ENCODE results near the gene FGB. TPM values are rescaled to one million over a fixed set of nuclear protein-coding genes. Genes with fewer than 3 reads are reported as not detected.

The FGB gene
- total and polyA plus RNA-seq, 2 donors (not counting 3 experiments of a cell fraction or from before 2014, with no cell fraction given) = not detected

DNA sequence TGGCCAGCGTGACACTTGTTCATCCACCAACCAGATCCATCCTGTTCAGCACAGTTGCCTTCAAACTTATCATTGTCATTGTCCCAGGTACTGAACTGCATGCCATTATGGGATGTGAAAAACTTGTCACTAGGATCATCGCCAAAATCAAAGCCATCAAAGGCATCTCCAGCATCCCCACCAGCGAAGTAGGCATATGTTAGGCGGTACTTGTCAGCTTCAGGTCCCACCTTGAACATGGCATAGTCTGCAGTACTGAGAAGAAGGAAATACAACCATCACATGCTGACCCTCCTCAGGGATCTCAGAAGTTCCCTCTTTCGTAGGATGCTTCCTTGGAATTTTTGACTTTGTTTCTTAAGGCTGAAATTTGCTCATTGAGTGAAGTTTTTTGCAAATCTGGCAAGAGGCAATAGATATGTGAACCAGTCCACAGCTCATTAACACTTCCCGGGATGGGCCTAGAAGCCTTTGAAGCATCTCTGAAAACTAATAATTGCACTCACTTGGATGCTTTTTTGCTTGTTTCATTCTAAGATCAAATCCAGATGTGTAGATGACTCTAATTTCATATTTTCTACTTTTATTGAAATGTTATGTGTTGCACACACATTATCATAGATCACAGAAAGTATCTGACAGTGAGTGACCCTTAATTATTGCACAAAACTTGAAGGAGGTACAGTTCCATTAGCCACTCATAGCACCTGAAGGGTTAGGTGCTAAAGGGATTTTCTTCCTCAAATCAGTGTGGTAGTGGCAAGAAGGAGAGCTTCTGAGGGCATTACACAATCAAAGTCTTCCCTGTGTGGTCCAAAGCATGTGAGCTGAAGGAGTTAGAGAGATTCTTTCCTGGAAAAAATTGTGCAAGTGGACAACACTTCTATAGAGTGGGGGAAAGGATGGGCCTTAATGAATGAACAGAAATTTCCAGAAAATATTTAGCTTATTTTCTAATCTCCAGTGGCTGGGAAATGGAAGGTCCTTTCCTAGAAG lies 44.2 kb downstream of the FGB start:
- Histone ChIP-seq H3K9me3 (replicated peaks; ENCODE audit: control insufficient read depth, insufficient read depth, low read length) (no peaks in the 10 kb centered on the region), H3K36me3 (ENCODE audit: control insufficient read depth in 2 of 2, extremely low read depth in 1 of 2, insufficient read depth in 2 of 2, low read length in 2 of 2) (no peaks in the 10 kb centered on the region), H4K20me1 (replicated peaks; ENCODE audit: control insufficient read depth, extremely low read depth, insufficient read depth, low read length) (no peaks in the 10 kb centered on the region), H3K4me2 (ENCODE audit: insufficient read depth, low read length) (no peak overlapping the region), H3K9me1 (replicated peaks; ENCODE audit: control insufficient read depth, extremely low read depth, insufficient read depth, low read length) (no peaks in the 10 kb centered on the region), H3K4me3 (replicated peaks in 1 of 3; ENCODE audit: insufficient read depth in 1 of 3, low read depth in 1 of 3, low read length in 3 of 3) (no peak overlapping the region), H3K79me2 (ENCODE audit: control insufficient read depth, insufficient read depth, low read length) (no peaks in the 10 kb centered on the region), H3K27me3 (ENCODE audit: control insufficient read depth in 2 of 2, insufficient read depth in 2 of 2, low read length in 2 of 2) (peaks cover 0 to 3% of the 10 kb centered on the region in 2 experiments), H3K27ac (ENCODE audit: insufficient read depth, low read depth, low read length) (no peak overlapping the region), H3K9ac (replicated peaks; ENCODE audit: extremely low read depth, insufficient read depth, low read length) (no peak overlapping the region), H2AFZ (ENCODE audit: low read depth, low read length) (no peak overlapping the region), H3K4me1 (ENCODE audit: control insufficient read depth, extremely low read depth, insufficient read depth, low read length) (no peaks in the 10 kb centered on the region)
- DNase-seq (ENCODE audit: low read depth, low spot score) (no peak), FAIRE-seq (no peak)
- BruUV-seq (replicated peaks) = no TSS peak
- dilution Hi-C loops (cut with MboI; ENCODE audit: extremely low pct_ligation_motif_present, low sequenced_read_pairs) = no loop called here
- CTCF ChIA-PET = interaction anchor here (0.9 to 3.7 kb wide), 3 partner anchors 12 to 48 kb away, joined by 3 to 18 read pairs (median 5); no protein-coding TSS in a partner anchor
- intact Hi-C loops (cut with micrococcal nuclease) = no loop called here
- POLR2A ChIA-PET = no interaction called here
- TF ChIP-seq MYC (IDR thresholded peaks at IDR 0.05; ENCODE audit: low read depth, low read length) (no peak), POLR2A (IDR thresholded peaks at IDR 0.05; ENCODE audit: low read depth, low read length) (no peak), EZH2 (IDR thresholded peaks at IDR 0.05; ENCODE audit: borderline replicate concordance, low read depth, low read length, severe bottlenecking) (no peak), GATA2 (IDR thresholded peaks at IDR 0.05; ENCODE audit: insufficient read depth, insufficient read length, low read depth, low read length) (no peak), POLR2AphosphoS5 (IDR thresholded peaks at IDR 0.05; ENCODE audit: insufficient read depth, low read depth, low read length) (no peak), FOS (IDR thresholded peaks at IDR 0.05; ENCODE audit: borderline replicate concordance, insufficient read depth, low read length) (no peak), JUN (IDR thresholded peaks at IDR 0.05; ENCODE audit: borderline replicate concordance, insufficient read depth, insufficient read length, low read depth) (no peak)
- TF ChIP-seq, protein P1, sequence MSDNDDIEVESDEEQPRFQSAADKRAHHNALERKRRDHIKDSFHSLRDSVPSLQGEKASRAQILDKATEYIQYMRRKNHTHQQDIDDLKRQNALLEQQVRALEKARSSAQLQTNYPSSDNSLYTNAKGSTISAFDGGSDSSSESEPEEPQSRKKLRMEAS (IDR thresholded peaks at IDR 0.05; ENCODE audit: insufficient read depth, insufficient read length) = no peak
- TF ChIP-seq, protein P2, sequence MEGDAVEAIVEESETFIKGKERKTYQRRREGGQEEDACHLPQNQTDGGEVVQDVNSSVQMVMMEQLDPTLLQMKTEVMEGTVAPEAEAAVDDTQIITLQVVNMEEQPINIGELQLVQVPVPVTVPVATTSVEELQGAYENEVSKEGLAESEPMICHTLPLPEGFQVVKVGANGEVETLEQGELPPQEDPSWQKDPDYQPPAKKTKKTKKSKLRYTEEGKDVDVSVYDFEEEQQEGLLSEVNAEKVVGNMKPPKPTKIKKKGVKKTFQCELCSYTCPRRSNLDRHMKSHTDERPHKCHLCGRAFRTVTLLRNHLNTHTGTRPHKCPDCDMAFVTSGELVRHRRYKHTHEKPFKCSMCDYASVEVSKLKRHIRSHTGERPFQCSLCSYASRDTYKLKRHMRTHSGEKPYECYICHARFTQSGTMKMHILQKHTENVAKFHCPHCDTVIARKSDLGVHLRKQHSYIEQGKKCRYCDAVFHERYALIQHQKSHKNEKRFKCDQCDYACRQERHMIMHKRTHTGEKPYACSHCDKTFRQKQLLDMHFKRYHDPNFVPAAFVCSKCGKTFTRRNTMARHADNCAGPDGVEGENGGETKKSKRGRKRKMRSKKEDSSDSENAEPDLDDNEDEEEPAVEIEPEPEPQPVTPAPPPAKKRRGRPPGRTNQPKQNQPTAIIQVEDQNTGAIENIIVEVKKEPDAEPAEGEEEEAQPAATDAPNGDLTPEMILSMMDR (IDR thresholded peaks at IDR 0.05; ENCODE audit: extremely low read depth in 1 of 2, insufficient read depth in 1 of 2, low read depth in 1 of 2, low read length in 2 of 2) = no peak

Data from endothelial cell of umbilical vein (primary cell).